ENCODE data around the gene GPR180. TPM values are rescaled to one million over a fixed set of nuclear protein-coding genes. Genes with fewer than 3 reads are reported as not detected.

The GPR180 gene
- total and polyA plus RNA-seq, 10 of the 15 experiments (the other 5 are each of a cell fraction or from before 2014, with no cell fraction given) = 1.6 to 7.2 (median 5.3) TPM

- TF ChIP-seq TAF1 (IDR thresholded peaks at IDR 0.05; ENCODE audit: borderline replicate concordance, low read depth, low read length) = no peak
- no peak for TF ChIP-seq USF1 (IDR thresholded peaks at IDR 0.05; ENCODE audit: borderline replicate concordance, extremely low read length, insufficient read depth, low read depth, low read length)
- TF ChIP-seq JUNB (IDR thresholded peaks at IDR 0.05) = no peak
- peak; percentile 54 for TF ChIP-seq KLF5 (IDR thresholded peaks at IDR 0.05; ENCODE audit: partially characterized antibody)
- TF ChIP-seq LARP7 (IDR thresholded peaks at IDR 0.05) = peak; percentile 93
- TF ChIP-seq IRF5 (IDR thresholded peaks at IDR 0.05; ENCODE audit: borderline replicate concordance) = no peak
- 0 out of 2 replicates have a peak, but pooled peaks have one; percentile 30 for TF ChIP-seq SMAD5 (IDR thresholded peaks at IDR 0.05; ENCODE audit: low read depth)
- TF ChIP-seq ZNF217 (IDR thresholded peaks at IDR 0.05) = no peak
- TF ChIP-seq ZNF274 (IDR thresholded peaks at IDR 0.05; ENCODE audit: insufficient read depth, insufficient read length) = no peak
- TF ChIP-seq ATF7 (IDR thresholded peaks at IDR 0.05; ENCODE audit: low read depth) = no peak
- no peak for TF ChIP-seq SPI1 (IDR thresholded peaks at IDR 0.05; ENCODE audit: borderline replicate concordance, insufficient read depth, low read depth, low read length)
- TF ChIP-seq CHD2 (IDR thresholded peaks at IDR 0.05; ENCODE audit: borderline replicate concordance, low read depth, low read length) = peak; percentile 84; the same call in 1 of the 2 replicates
- TF ChIP-seq NR2F1 (conservative IDR thresholded peaks at IDR 0.05) = 0 out of 2 replicates have a peak, but pooled peaks have one; percentile 30
- no peak for TF ChIP-seq USF2 (IDR thresholded peaks at IDR 0.05; ENCODE audit: borderline replicate concordance, low read depth, low read length)
- no peak for TF ChIP-seq KDM1A (IDR thresholded peaks at IDR 0.05; ENCODE audit: borderline replicate concordance)
- no peak for TF ChIP-seq RFX5 (IDR thresholded peaks at IDR 0.05; ENCODE audit: low read depth, low read length)
- no peak for TF ChIP-seq E4F1 (IDR thresholded peaks at IDR 0.05; ENCODE audit: borderline replicate concordance, partially characterized antibody)
- no peak for TF ChIP-seq BMI1 (IDR thresholded peaks at IDR 0.05; ENCODE audit: borderline replicate concordance)
- TF ChIP-seq POLR2AphosphoS5 (IDR thresholded peaks at IDR 0.05; ENCODE audit: low read length) = peak; percentile 69
- TF ChIP-seq PRDM15 (CRISPR knock-in tag; IDR thresholded peaks at IDR 0.05) = no peak
These were observed at the start of gene GPR180 (continued) for GRCh38 chr13:94601446-94602431.
